CD1c-positive myeloid dendritic cell (primary cell): ENCODE measurements around the gene MGAT1.
"Not testable (repeated sequence)": the region's sequence is repeated elsewhere in the genome, so short reads cannot be mapped to it uniquely, and the experiment has no call there.

Source experiments
- DNase-seq: peaks from one replicate; pipeline ENCODE4 v3.0.0-alpha.2; 2016; ENCODE audit errors: extremely low spot score

The MGAT1 gene

GRCh38 chr5:180802325-180803180, at the start of gene MGAT1:
MGAT1 (minus strand) TSS chr5:180802806; CDS start chr5:180792971, 9,835 bp downstream.
- peak; percentile 89 for DNase-seq

GRCh38 chr5:180850434-180851078, 48.0 kb upstream of the MGAT1 start:
- DNase-seq, result no peak

GRCh38 chr5:180849827-180850226, 47.2 kb upstream of the MGAT1 start:
- DNase-seq, result no peak

DNA sequence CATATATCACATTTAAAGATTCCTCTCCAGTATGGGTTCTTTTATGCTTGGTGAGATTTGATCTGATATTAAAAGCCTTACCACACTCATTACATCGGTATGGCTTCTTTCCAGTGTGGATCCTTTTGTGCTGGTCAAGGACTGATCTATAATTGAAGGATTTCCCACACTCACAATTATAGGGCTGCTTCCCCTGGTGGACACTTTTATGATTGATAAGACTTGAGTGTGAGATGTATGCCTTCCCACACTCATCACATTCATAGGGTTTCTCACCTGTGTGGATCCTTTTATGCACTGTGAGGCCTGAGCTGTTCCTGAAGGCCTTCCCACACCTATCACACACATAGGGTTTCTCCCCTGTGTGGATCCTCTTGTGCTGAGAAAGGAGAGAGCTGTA, 46.3 kb upstream of the MGAT1 start:
- no peak for DNase-seq

GRCh38 chr5:180848265-180848664, 45.7 kb upstream of the MGAT1 start:
- DNase-seq, result no peak

GRCh38 chr5:180847026-180847425, 44.4 kb upstream of the MGAT1 start:
- DNase-seq, result no peak

DNA sequence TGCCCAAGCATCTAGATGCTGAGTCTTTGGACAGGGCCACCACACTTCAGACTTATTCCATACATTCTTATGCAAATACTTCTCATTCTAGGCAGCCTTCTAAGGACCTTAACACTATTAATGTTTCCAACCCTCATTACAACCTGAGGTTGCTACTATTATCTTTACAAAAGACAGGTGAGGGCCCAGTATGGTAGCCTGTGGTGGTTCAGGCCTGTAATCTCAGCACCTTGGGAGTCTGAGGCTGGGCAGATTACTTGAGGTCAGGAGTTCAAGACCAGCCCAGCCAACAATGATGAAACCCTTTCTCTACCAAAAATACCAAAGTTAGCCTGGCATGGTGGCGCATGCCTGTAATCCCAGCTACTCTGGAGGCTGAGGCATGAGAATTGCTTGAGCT, 42.3 kb upstream of the MGAT1 start:
- DNase-seq, result no peak

- DNase-seq, result no peak
These were observed 41.8 kb upstream of the MGAT1 start for GRCh38 chr5:180844432-180844831.

DNA sequence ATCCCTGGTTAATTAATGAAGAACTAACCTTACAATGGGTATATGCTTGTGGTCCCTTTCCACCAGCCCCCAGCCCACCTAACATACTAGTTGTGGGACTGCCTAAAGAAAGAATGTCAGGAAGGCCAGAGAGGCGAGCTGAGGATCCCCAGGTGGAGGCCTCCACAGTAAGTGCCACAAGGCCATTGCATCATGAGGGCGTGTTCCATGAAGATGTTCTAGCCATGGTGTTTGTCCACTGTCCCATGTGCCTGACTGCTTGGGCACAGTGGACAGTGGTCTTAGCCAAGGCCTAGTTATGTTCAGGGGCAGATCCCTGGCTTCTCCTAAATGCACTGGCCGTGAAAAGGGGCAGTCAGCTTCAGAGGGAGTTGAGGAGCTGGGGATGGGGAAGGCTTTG, 37.3 kb upstream of the MGAT1 start:
- no peak for DNase-seq

GRCh38 chr5:180839227-180839626, 36.6 kb upstream of the MGAT1 start:
- DNase-seq, result no peak

DNA sequence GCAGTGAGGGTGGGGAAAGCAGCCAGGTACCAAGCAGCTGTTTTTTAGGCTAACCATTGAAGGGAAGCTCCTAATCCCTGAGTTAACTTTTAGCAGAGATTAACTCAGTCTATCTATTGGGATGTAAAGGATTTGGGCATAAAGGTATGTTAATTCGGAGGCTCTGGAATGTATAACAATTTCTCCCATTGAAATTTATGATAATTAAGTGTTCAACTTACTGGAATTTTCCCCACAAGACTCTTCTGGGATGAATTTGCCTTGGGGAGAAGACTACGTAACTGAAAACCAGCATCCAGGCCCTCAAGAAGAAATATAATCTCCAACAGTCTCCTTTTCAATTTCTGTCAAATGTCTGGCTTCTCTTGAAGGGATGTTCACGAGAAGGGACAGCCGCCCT, 34.9 kb upstream of the MGAT1 start:
- no peak for DNase-seq

DNA sequence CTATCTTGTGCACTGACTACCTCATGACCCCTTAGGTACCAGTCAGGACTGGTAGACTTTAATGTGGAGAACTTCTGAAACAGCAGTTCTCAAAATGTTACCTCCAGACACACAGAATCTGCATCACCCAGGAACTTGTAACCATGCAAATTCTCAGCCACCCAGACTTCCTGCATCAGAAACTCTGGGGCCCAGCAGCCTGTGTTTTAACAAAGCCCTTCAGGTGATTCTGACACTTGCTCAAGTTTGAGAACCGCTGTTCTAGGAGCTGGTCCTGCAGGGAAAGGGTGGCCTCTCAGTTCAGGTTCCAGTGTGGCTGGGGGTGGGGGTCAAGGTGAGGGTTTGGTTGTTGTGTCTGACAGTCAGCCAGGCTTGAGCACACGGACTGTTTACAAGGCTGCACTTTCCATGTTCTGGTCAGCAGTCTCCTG, 30.0 kb upstream of the MGAT1 start:
- DNase-seq, result peak; percentile 21

- DNase-seq, result peak; percentile 80
These were observed 28.8 kb upstream of the MGAT1 start for GRCh38 chr5:180831139-180832093.

- peak; percentile 90 for DNase-seq
These were observed 27.9 kb upstream of the MGAT1 start for GRCh38 chr5:180830253-180831138.

DNA sequence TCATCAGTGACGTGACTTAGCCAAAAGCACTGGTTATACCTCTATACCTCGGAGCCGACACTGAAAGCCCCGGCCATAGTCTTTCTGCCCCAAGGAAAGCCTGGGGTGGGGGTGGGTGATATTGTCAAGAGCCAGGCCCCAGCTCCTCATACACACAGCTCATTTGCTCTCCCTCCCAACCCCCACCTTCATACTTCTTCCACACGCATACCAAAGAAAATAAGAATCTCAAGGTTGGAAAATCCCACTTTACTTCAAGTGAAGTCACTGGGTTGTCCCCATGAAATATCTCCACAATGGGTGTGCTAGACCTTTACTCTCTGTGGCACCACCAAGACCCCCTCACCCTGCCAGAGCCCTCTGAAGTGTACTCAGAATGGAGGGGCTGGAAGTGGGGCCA, 27.1 kb upstream of the MGAT1 start:
- peak; percentile 51 for DNase-seq

- peak; percentile 77 for DNase-seq
These were observed 26.3 kb upstream of the MGAT1 start for GRCh38 chr5:180828756-180829531.

- not testable (repeated sequence) for DNase-seq
These were observed 24.8 kb upstream of the MGAT1 start for GRCh38 chr5:180827374-180827773.

DNA sequence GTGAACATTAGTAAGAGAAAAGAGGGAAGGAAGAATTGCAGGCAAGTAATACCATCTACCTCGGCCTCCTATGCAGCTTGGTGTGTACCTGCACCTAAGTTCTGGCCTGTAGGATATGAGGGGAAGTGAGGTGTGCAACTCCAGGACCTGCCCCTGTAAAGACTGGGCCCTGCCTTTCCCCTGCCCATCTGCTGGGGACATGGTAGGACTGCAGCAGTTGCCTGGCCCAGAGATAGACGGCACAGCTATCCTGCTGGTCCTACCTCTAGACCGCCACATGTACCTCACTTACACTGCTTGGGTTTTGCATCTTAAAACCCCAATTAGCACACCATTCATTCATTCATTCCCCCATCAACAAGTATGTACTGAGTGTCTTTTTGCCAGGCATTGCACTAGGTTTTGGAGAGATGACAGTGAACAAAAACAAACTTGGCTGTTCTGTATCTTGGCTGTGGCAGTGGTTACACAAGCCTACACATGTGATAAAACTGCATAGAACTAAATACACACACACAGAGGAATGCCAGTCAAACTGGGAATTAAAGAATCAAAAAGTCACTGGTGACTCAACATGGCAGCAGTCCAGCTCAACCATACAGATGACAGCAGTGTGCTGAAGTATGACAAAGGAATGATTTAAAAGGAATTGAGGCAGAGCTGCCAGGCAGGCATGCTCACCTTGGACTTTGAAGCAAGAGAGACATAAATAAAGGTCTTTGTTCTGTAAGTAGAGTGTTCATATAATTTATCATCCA, 23.3 kb upstream of the MGAT1 start:
- peak; percentile 63 for DNase-seq
